Esophagus (tissue), 2 donors: ENCODE results near the gene HESX1. TPM values are rescaled to one million over a fixed set of nuclear protein-coding genes. Genes with fewer than 3 reads are reported as not detected.

Experiments used
- H3K27ac ChIP-seq, 2 donors: one replicate each; pipeline ENCODE4 v1.5.1; 2013; ENCODE audit warnings: low read depth in 2 of 2, mild to moderate bottlenecking in 2 of 2, inconsistent platforms in 1 of 2, low read length in 1 of 2, moderate library complexity in 1 of 2
- H3K27me3 ChIP-seq, 2 donors: one replicate each; pipeline ENCODE4 v1.6.1; 2013; ENCODE audit warnings: low read length in 2 of 2, control low read depth in 1 of 2, mild to moderate bottlenecking in 1 of 2; ENCODE audit not compliant: insufficient read depth in 2 of 2, control insufficient read depth in 1 of 2
- H3K36me3 ChIP-seq, 2 donors: one replicate each; pipeline ENCODE4 v1.6.1; 2013; ENCODE audit warnings: low read length in 1 of 2; ENCODE audit not compliant: control insufficient read depth in 2 of 2, insufficient read depth in 2 of 2
- H3K4me1 ChIP-seq, 2 donors: one replicate each; pipeline ENCODE4 v1.6.1; 2013; ENCODE audit warnings: low read length in 1 of 2; ENCODE audit not compliant: control insufficient read depth in 2 of 2, insufficient read depth in 2 of 2
- H3K4me3 ChIP-seq, 2 donors: one replicate each; pipeline ENCODE4 v1.5.1; 2013; ENCODE audit warnings: low read length in 2 of 2, mild to moderate bottlenecking in 2 of 2, low read depth in 1 of 2, moderate library complexity in 1 of 2
- H3K9me3 ChIP-seq, 2 donors: one replicate each; pipeline ENCODE4 v1.6.1; 2013; ENCODE audit warnings: mild to moderate bottlenecking in 2 of 2, low read depth in 1 of 2, low read length in 1 of 2, moderate library complexity in 1 of 2; ENCODE audit not compliant: control insufficient read depth in 2 of 2, insufficient read depth in 1 of 2
- WGBS, 2 donors: extraction: QIAGEN DNeasy Blood & Tissue Kit; methylation state at CpG; one replicate each; pipeline ENCODE4 v1.1.7; 2013; 5-methylcytosine and 5-hydroxymethylcytosine counted together
- polyA plus RNA-seq, 2 donors: library from polyadenylated mRNA; stranded (reverse); fragments of 200-250 nt; gene quantifications; one replicate each; pipeline ENCODE4 v1.2.3, GENCODE V29; 2013
- donor health status: healthy with polysubstance abuse.
- donor health status: Bipolar disorder and iron deficiency.

HESX1 gene
- polyA plus RNA-seq, 2 donors: 0.51 to 1.1 TPM

DNA sequence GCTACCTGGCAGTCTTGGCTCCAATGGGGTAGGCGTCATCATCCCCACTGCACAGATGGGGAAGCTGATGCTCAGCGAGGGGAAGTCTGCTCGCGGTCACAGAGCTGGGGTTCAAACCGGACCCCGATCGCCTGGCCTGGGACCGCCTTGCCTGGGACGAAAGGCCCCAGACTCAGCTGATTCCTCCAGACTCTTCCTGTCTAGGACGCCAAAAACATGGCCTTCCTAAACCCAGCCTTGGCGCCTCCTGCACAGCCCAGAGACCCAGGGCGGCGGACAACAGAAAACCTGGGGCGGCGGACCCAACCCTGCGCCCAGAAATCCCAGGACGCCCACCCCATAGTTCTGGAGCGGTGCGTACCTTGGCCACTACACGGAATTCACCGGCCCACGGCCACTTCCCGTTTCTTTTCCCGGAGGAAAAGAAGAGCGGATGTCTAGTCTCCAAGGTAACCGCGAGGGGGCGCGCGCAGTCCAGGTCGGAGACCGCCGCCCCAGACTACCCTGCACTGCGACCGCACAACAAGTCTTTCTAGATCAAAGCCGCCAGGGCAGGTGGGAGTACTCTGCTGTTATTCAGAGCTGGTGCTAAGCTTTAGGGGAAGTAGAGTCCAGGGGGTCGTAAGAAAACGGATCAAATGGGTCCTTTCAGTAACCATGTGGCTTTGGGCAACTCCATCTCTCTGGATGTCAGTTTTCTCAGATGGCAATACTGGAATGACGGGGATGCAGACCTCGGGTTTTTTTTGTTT is 29.7 kb downstream of the HESX1 start:
- no peaks in the 10 kb centered on the region for H3K9me3 ChIP-seq
- H3K27ac ChIP-seq: no peak overlapping the region
- no peaks in the 10 kb centered on the region for H3K36me3 ChIP-seq
- H3K27me3 ChIP-seq: no peaks in the 10 kb centered on the region
- peaks cover 3% of the 10 kb centered on the region in 2 donors for H3K4me1 ChIP-seq
- WGBS, 2 donors: 8 to 11% methylated on average over 40 of the region's 40 CpGs
- H3K4me3 ChIP-seq: peak overlapping the region; percentile 44 to 67

DNA sequence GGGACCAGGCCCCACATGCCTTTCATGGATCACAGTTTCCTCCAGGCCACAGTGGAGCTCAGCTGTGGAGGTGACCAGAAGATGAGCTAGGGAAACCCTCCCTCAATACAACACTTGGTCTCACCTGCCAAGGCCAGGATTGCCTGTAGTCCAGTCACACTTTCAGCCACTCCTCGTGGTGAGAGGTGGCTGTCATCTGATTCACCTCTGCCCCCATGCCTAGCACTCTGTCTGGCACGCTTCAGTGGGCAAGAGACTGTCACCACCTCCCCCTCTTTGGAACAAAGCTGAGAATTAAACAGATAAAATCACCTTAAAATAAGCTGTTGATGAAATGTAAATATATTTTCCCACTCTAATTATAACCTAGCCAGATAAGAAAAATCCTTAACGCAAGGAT is 30.7 kb downstream of the HESX1 start:
- no peaks in the 10 kb centered on the region for H3K9me3 ChIP-seq
- H3K27ac ChIP-seq: no peak overlapping the region
- H3K4me1 ChIP-seq: peaks cover 5 to 7% of the 10 kb centered on the region in 2 donors
- WGBS, 2 donors: 60 to 72% methylated on average over 3 of the region's 3 CpGs
- H3K36me3 ChIP-seq: no peaks in the 10 kb centered on the region
- H3K4me3 ChIP-seq: no peak overlapping the region
- H3K27me3 ChIP-seq: no peaks in the 10 kb centered on the region

- peaks cover 9 to 11% of the 10 kb centered on the region in 2 donors for H3K4me1 ChIP-seq
- 72 to 76% methylated on average over 2 of the region's 2 CpGs for WGBS, 2 donors
- no peak overlapping the region for H3K4me3 ChIP-seq
- H3K9me3 ChIP-seq: no peaks in the 10 kb centered on the region
- no peaks in the 10 kb centered on the region for H3K27me3 ChIP-seq
- H3K36me3 ChIP-seq: no peaks in the 10 kb centered on the region
- H3K27ac ChIP-seq: no peak overlapping the region
Measured at GRCh38 chr3:57168151-57168550, 31.6 kb downstream of the HESX1 start.

DNA sequence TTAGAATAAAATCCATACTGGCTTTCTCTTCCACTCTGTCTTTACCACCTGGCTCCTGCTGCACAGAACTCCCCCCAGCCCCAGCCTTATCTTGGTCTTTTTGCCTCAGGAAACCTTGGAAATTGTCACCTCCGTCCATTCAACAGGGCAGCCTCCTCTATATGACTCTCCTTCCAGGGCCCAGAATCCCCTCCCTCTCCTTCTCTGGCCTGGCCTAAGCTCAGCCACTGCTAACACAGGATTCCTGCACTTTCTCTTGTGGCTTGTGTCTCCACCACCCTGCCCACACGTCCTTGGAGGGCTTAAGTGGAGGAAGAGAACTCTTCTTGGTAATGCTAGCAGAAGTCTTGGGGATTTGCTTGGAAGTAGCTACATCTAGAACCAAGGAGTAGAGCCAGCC is 33.1 kb downstream of the HESX1 start:
- WGBS, 2 donors: 60 to 80% methylated on average over 2 of the region's 2 CpGs
- Histone ChIP-seq H3K4me3 (no peak overlapping the region), H3K9me3 (no peaks in the 10 kb centered on the region), H3K27ac (no peak overlapping the region), H3K36me3 (peaks cover 0 to 2% of the 10 kb centered on the region in 2 donors), H3K27me3 (no peaks in the 10 kb centered on the region), H3K4me1 (peaks cover 9 to 11% of the 10 kb centered on the region in 2 donors)

DNA sequence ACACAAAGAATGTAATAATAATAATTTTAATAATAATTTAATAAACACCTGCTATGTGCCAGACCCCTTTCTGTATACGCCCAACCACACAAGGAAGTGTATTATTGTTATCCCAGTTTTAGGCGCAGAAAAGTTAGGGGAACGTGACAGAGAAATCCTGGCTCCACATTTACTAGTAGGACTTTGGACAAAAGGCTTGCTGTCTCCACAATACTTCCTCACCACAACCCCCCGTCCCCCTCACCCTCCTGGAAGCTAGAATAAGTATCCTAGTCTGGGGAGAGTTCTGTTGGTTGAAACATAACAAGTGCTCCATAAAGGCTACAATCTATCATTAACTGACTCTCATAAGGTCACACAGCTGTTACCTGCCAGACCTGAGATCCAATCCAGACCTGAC is 34.1 kb downstream of the HESX1 start:
- H3K27ac ChIP-seq: no peak overlapping the region
- H3K27me3 ChIP-seq: no peaks in the 10 kb centered on the region
- H3K4me1 ChIP-seq: peaks cover 9 to 11% of the 10 kb centered on the region in 2 donors
- 23 to 24% methylated on average over 4 of the region's 4 CpGs for WGBS, 2 donors
- peak overlapping the region in 1 of 2 donors; percentile 77 for H3K4me3 ChIP-seq
- H3K36me3 ChIP-seq: peaks cover 0 to 2% of the 10 kb centered on the region in 2 donors
- no peaks in the 10 kb centered on the region for H3K9me3 ChIP-seq

- no peaks in the 10 kb centered on the region for H3K27me3 ChIP-seq
- 0 to 1% methylated on average over 62 to 98 of the region's 98 CpGs for WGBS, 2 donors
- H3K36me3 ChIP-seq: peaks cover 0 to 2% of the 10 kb centered on the region in 2 donors
- peak within 1 kb of the TSS; percentile 60 to 77 for H3K4me3 ChIP-seq
- H3K27ac ChIP-seq: peak within 1 kb of the TSS in 1 of 2 donors; percentile 30
- H3K9me3 ChIP-seq: no peaks in the 10 kb centered on the region
- H3K4me1 ChIP-seq: peaks cover 6 to 11% of the 10 kb centered on the region in 2 donors
Measured at GRCh38 chr3:57164657-57165573, 34.9 kb downstream of the HESX1 start, which contains the start of gene IL17RD. Gene IL17RD (minus strand): TSS chr3:57165353. CDS start chr3:57165286, 67 bp downstream.

DNA sequence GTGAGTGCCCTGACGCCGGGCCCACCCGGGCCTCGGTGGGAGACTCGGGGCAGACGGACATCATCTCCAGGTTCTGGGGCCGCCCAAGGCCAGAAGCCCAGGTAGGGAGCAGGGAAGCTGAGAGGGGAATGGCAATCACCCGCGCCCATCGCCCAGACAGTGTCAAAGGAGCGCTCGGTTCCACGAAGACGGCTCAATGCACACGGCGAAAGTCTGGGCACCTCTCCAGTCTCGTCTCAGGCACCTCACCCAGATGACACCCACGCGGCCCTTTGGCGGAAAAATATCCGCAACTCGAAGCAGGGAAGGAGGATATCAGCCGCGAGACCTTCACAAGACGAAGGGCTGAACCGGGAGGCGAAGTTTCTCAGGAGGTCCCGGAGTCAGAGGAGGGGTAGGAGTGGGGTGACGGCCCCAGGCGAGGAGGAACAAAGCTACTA is 35.5 kb downstream of the HESX1 start:
- Histone ChIP-seq H3K9me3 (no peaks in the 10 kb centered on the region), H3K27ac (peak overlapping the region in 1 of 2 donors; percentile 30), H3K4me3 (peak overlapping the region; percentile 60 to 77), H3K4me1 (peaks cover 6 to 8% of the 10 kb centered on the region in 2 donors), H3K27me3 (no peaks in the 10 kb centered on the region), H3K36me3 (peaks cover 0 to 2% of the 10 kb centered on the region in 2 donors)
- 5 to 6% methylated on average over 30 of the region's 30 CpGs for WGBS, 2 donors

- Histone ChIP-seq H3K9me3 (no peaks in the 10 kb centered on the region), H3K27ac (peak overlapping the region in 1 of 2 donors; percentile 30), H3K4me1 (peaks cover 6 to 8% of the 10 kb centered on the region in 2 donors), H3K4me3 (peak overlapping the region in 1 of 2 donors; percentile 60), H3K27me3 (no peaks in the 10 kb centered on the region), H3K36me3 (peaks cover 0 to 2% of the 10 kb centered on the region in 2 donors)
- WGBS, 2 donors: 34 to 46% methylated on average over 8 of the region's 8 CpGs
Measured at GRCh38 chr3:57163751-57164150, 36.0 kb downstream of the HESX1 start.

GRCh38 chr3:57161915-57162314 is 37.9 kb downstream of the HESX1 start:
- no peaks in the 10 kb centered on the region for H3K9me3 ChIP-seq
- peaks cover 0 to 2% of the 10 kb centered on the region in 2 donors for H3K36me3 ChIP-seq
- H3K27ac ChIP-seq: no peak overlapping the region
- no peak overlapping the region for H3K4me3 ChIP-seq
- peaks cover 6 to 8% of the 10 kb centered on the region in 2 donors for H3K4me1 ChIP-seq
- 86 to 94% methylated on average over 1 of the region's 1 CpG for WGBS, 2 donors
- H3K27me3 ChIP-seq: no peaks in the 10 kb centered on the region
